Adipose tissue (tissue), 3 donors: ENCODE measurements around the gene DENND4C. TPM values are rescaled to one million over a fixed set of nuclear protein-coding genes. Genes with fewer than 3 reads are reported as not detected.
"Not testable (repeated sequence)": the region's sequence is repeated elsewhere in the genome, so short reads cannot be mapped to it uniquely, and the experiment has no call there.

ENCODE experiments used
- H3K27ac ChIP-seq: one replicate; pipeline ENCODE4 v1.5.1; 2013; ENCODE audit warnings: low read depth, low read length
- WGBS, 3 donors: extraction: QIAGEN DNeasy Blood & Tissue Kit; methylation state at CpG; one replicate each; pipeline ENCODE4 v1.1.7; 2013; 5-methylcytosine and 5-hydroxymethylcytosine counted together
- polyA plus RNA-seq, 3 donors: library from polyadenylated mRNA; stranded (reverse); fragments of 200-250 nt; gene quantifications; one replicate each; pipeline ENCODE4 v1.2.3, GENCODE V29; 2013
- donor health status: healthy with polysubstance abuse.
- donor health status: Bipolar disorder and iron deficiency.
- donor health status: healthy.

DENND4C gene
- 10 to 100 TPM in 2 of 3 donors, 1 to 10 TPM in 1; 9.5 to 18.2 (median 15.7) TPM for polyA plus RNA-seq

GRCh38 chr9:19230355-19231125 is at the start of gene DENND4C:
Gene DENND4C, plus strand, starts transcription at chr9:19230693. Its CDS starts 45,482 bp downstream, at chr9:19276175.
- WGBS, 3 donors = 0 to 1% (median 0%) methylated on average over 60 to 84 of the region's 86 CpGs
- H3K27ac ChIP-seq = no peak within 1 kb of the TSS

DNA sequence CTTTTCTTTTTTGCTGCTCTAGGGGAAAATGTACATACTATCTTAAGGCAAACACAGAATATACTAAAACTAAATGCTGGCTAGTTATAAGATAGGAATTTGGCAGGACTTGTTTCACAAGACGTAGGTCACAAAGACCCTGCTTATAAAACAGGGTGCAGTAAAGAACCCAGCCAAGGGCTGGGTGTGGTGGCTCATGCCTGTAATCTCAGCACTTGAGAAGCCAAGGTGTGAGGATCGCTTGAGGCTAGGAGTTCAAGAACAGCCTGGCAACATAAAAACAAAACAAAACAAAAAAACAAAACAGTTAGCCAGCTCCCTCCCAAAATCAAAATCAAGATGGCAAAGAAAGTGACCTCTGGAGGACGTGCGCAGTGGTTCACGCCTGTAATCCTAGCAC is 49.5 kb upstream of the DENND4C start:
- 74 to 77% (median 77%) methylated on average over 5 of the region's 5 CpGs for WGBS, 3 donors
- H3K27ac ChIP-seq = no peak overlapping the region

DNA sequence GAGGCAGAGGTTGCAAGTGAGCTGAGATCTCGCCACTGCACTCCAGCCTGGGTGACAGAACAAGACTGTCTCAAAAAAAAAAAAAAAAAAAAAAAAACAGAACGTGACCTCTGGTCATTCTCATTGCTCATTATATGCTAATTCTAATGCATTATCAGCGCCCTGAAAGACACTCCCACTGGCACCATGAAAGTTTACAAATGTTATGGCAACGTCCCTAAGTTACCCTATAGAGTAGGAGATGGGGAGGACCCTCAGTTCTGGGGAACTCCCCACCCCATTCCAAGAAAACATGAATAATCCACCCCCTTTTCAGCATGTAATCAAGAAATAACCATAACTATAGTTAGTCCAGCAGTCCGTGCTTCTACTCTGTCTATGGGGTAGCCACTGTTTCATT is 48.9 kb upstream of the DENND4C start:
- WGBS, 3 donors = 76 to 85% (median 82%) methylated on average over 5 of the region's 5 CpGs
- no peak overlapping the region for H3K27ac ChIP-seq

DNA sequence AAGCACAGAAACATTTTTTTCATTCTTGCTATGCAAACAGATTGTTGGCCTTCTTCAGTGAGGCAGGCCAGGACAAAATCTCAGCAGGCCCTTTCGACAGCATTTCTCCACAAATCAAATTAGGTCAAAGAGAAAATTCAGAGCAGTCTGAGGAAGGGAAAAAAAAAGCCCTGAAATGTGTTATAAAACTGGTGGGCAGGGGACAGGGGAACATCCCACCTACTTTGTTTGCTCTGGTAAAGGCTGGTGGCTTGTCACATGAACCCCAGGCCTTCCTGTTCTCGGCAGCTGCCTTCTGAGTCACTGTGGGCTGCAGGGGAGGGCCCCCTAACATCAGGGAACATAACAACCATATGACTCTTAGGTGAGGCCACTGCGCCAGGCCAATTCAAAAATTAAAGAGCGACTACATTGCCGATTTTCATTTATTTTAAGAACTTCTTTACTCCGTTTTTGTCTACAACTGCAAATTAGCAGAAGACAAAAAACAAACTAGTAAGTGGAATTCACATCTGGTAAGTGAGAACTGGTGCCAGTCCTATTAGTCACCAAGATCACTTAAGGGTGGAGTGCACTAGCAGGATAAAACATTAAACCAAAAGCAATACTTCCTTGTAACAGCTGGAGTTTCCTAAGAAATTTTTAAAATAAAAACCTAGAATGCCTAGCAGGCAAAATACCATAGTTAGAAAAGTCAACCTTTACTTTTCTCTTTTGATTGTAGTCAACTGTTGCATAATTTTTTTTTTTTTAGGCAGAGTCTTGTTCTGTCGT is 46.2 kb upstream of the DENND4C start:
- WGBS, 3 donors = 5 to 33% (median 7%) methylated on average over 7 of the region's 7 CpGs
- peak overlapping the region; percentile 51 for H3K27ac ChIP-seq

GRCh38 chr9:19185191-19185590 is 45.3 kb upstream of the DENND4C start:
- WGBS, 3 donors = 74 to 81% (median 81%) methylated on average over 1 of the region's 1 CpG
- H3K27ac ChIP-seq = no peak overlapping the region

GRCh38 chr9:19186232-19186631 is 44.3 kb upstream of the DENND4C start:
- H3K27ac ChIP-seq = no peak overlapping the region
- 48 to 50% (median 49%) methylated on average over 2 of the region's 2 CpGs for WGBS, 3 donors

- WGBS, 3 donors = 94 to 97% (median 96%) methylated on average over 5 of the region's 5 CpGs
- no peak overlapping the region for H3K27ac ChIP-seq
Observed at GRCh38 chr9:19188771-19189170, 41.7 kb upstream of the DENND4C start.

DNA sequence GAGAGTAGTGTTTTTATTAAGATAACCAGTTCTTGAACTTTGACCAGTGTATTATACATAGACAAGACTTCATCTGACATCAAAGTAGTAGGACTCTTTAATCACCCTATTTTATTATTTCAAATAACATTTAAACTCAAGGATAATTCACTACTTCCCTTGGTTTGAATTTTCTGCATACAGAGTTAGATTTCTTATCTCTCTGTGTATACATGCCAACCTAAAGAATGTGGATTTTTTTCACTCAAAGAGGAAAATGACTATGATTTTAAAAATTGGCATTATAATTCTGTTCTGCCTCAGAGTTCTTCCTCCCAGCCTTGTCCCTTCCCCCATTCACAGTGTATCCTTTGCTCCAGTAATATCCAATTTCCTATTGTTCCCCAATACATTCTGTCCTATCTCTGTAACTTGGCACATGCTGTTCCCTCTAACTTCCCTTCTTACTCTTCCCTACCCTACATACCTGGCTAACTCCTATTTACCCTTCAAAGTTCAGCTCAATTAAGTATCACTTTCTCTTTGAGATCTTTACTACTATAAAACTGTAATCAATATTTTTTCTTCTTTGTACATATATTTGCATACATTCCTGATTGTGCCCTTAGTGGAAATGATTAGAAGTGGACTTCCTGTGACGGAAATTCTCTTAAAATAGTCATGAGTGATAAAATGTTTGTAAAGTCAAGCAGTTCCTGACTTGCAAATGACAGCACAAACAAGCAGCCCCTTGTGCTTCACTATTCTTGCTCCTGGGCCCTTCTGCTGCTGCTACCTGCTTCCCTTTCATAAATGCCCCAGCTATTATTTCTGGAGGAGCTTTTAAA is 38.1 kb upstream of the DENND4C start:
- 42 to 74% (median 60%) methylated on average over 1 of the region's 1 CpG for WGBS, 3 donors
- no peak overlapping the region for H3K27ac ChIP-seq

GRCh38 chr9:19193029-19193324 is 37.5 kb upstream of the DENND4C start:
- no peak overlapping the region for H3K27ac ChIP-seq
- WGBS, 3 donors = 64 to 94% (median 90%) methylated on average over 5 of the region's 5 CpGs

- not testable (repeated sequence) for H3K27ac ChIP-seq
- 94 to 98% (median 95%) methylated on average over 2 of the region's 2 CpGs for WGBS, 3 donors
Observed at GRCh38 chr9:19193358-19193973, 37.0 kb upstream of the DENND4C start.

- WGBS, 3 donors = 80 to 93% (median 92%) methylated on average over 1 of the region's 1 CpG
- H3K27ac ChIP-seq = no peak overlapping the region
Observed at GRCh38 chr9:19198406-19198805, 32.1 kb upstream of the DENND4C start.

- WGBS, 3 donors = 91 to 97% (median 92%) methylated on average over 2 of the region's 2 CpGs
- H3K27ac ChIP-seq = no peak overlapping the region
Observed at GRCh38 chr9:19199012-19199411, 31.5 kb upstream of the DENND4C start.

DNA sequence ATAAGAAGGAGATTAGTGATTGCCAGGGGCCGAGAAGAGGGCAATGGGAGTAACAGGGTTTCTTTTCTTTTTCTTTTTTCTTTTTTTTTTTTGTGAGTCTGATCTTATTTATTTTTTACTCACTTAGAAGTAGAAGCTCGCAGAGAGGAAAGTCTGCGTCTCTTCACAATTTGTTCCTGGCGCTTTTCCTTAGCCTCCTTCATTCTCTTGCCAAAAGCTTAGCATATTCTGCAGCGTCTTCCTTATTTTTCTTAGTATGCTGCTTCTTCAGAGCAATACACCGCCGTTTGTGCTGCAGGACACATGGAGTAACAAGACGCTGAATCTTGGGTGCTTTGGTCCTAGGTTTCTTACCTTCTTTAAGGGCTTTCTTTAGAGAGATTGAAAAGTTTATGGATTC is 30.3 kb upstream of the DENND4C start:
- 46 to 63% (median 53%) methylated on average over 8 of the region's 8 CpGs for WGBS, 3 donors
- H3K27ac ChIP-seq = no peak overlapping the region

- no peak overlapping the region for H3K27ac ChIP-seq
- 42 to 73% (median 73%) methylated on average over 13 of the region's 13 CpGs for WGBS, 3 donors
Observed at GRCh38 chr9:19201899-19202891, 28.3 kb upstream of the DENND4C start.

DNA sequence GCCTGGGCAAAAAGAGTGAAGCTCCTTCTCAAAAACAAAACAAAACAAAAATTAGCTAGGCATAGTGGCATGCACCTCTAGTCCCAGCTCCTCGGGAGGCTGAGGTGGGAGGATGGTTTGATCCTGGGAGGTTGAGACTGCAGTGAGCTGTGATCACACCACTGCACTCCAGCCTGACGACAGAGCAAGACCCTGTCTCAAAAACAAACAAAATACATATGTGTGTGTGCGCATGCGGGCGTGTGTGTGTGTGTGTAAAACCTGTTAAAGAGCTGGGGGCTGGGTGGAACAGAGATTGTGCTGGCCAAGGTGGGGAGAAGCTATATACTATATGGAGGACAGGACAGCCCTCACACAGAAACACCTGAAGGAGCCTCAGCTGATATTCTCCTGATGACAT is 27.4 kb upstream of the DENND4C start:
- 91 to 96% (median 95%) methylated on average over 5 of the region's 5 CpGs for WGBS, 3 donors
- no peak overlapping the region for H3K27ac ChIP-seq

DNA sequence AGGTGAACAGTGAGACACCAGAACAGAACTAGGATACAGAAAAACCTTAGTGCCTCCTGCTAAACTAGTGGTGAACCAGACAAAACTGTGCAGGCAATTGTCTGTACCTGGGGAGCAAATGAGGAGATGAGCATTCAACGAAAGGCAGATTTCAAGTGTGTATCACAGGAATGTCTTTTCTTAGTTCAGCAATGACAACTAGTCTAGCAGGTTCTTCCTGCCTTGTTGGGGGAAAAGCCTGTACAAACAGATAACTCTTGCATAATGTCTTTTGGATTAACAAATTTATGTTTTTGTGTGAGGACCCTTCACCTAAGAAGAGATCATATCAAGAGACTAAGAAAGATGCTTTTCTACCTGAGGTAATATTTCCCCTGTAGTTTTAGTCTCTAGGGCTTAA is 21.8 kb upstream of the DENND4C start:
- 38 to 86% (median 84%) methylated on average over 1 of the region's 1 CpG for WGBS, 3 donors
- no peak overlapping the region for H3K27ac ChIP-seq

GRCh38 chr9:19209188-19209587 is 21.3 kb upstream of the DENND4C start:
- WGBS, 3 donors = 36 to 67% (median 67%) methylated on average over 4 of the region's 4 CpGs

More at GRCh38 chr9:19209188-19209587, 21.3 kb upstream of the DENND4C start:
- H3K27ac ChIP-seq = no peak overlapping the region
